Measurements from ENCODE around the gene FXYD6. TPM values are rescaled to one million over a fixed set of nuclear protein-coding genes. Genes with fewer than 3 reads are reported as not detected.
"Not testable (repeated sequence)": the region's sequence is repeated elsewhere in the genome, so short reads cannot be mapped to it uniquely, and the experiment has no call there.

Gene FXYD6
- total and polyA plus RNA-seq, 12 donors = 34.3 to 218 (median 94.1) TPM

DNA sequence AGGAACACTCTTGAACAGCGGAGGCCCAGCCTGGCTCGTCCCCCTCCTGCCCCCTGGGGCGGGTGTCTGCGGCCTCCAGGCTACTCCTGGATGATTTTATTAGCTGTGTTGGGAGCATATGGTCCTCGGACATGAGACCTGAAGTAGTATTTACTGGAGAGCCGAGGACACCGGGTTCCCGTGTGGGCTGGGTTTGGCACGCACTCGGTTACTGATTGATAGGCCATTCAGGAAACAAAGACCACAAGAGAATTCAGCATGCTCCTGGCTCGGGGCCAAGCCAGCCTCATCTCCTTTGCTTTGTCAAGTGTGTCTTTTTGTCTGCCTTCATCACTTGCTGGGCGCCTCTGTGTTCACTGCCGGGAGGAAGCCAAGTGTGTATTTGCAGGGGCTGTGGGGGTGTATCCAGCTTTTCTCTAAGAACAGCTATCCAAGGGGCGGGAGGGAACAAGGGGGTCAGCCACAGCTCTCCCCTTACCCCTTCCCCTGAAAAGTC lies 61.6 kb downstream of the FXYD6 start:
- peak; percentile 54 to 94 (median 80) for DNase-seq
- Histone ChIP-seq H3K36me3 (replicated peaks in 1 of 2) (no peaks in the 10 kb centered on the region), H3K4me3 (no peak overlapping the region), H3K9me3 (replicated peaks in 1 of 3) (no peaks in the 10 kb centered on the region), H3K27ac (peak overlapping the region; percentile 84 to 93 (median 87)), H3K27me3 (no peaks in the 10 kb centered on the region), H3K4me1 (replicated peaks in 1 of 2) (peaks cover 38 to 43% of the 10 kb centered on the region in 2 donors)
- intact Hi-C loops (cut with DNase I) = loop anchor here in 1 of 2 donors (5.0 kb wide), 1 partner anchor 383 kb away; no protein-coding TSS in a partner anchor
- TF ChIP-seq POLR2A (IDR thresholded peaks at IDR 0.05) = no peak
- TF ChIP-seq, protein P1, sequence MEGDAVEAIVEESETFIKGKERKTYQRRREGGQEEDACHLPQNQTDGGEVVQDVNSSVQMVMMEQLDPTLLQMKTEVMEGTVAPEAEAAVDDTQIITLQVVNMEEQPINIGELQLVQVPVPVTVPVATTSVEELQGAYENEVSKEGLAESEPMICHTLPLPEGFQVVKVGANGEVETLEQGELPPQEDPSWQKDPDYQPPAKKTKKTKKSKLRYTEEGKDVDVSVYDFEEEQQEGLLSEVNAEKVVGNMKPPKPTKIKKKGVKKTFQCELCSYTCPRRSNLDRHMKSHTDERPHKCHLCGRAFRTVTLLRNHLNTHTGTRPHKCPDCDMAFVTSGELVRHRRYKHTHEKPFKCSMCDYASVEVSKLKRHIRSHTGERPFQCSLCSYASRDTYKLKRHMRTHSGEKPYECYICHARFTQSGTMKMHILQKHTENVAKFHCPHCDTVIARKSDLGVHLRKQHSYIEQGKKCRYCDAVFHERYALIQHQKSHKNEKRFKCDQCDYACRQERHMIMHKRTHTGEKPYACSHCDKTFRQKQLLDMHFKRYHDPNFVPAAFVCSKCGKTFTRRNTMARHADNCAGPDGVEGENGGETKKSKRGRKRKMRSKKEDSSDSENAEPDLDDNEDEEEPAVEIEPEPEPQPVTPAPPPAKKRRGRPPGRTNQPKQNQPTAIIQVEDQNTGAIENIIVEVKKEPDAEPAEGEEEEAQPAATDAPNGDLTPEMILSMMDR (IDR thresholded peaks at IDR 0.05) = no peak
- WGBS, 4 donors = 11 to 32% (median 24%) methylated on average over 7 to 14 of the region's 14 CpGs

DNA sequence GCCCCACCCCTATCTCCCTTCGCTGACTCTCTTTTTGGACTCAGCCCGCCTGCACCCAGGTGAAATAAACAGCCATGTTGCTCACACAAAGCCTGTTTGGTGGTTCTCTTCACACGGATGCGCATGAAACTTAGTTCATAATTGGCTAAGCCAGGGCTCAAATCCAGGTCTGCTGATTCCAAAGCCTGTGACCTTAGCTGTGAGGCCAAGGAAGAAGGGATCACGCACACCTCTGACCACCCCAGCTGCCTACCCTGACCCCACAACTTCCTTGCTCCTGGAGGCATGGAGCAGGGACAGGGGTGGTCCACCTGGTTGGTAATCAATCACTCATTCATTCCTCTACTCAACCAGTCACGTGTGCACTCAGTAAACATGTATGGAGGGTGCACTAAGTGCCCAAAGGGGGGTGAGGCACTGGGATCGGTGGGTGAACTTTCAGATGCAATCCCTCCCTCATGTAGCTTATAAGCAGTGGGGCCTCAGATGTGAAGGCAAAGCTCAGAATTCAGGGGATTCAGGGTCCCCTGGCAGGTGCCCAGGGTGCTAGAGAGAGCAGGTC lies 62.2 kb downstream of the FXYD6 start:
- Histone ChIP-seq H3K4me1 (replicated peaks in 1 of 2) (peaks cover 38 to 43% of the 10 kb centered on the region in 2 donors), H3K4me3 (no peak overlapping the region), H3K27ac (peak overlapping the region in 3 of 5 donors; percentile 84 to 93 (median 91)), H3K27me3 (no peaks in the 10 kb centered on the region), H3K9me3 (replicated peaks in 1 of 3) (no peaks in the 10 kb centered on the region), H3K36me3 (replicated peaks in 1 of 2) (no peaks in the 10 kb centered on the region)
- intact Hi-C loops (cut with DNase I) = no loop called here
- WGBS, 4 donors = 83 to 90% (median 86%) methylated on average over 6 to 7 of the region's 7 CpGs
- no peak for TF ChIP-seq POLR2A (IDR thresholded peaks at IDR 0.05)
- TF ChIP-seq, protein P1 (IDR thresholded peaks at IDR 0.05) = no peak
- DNase-seq = no peak

DNA sequence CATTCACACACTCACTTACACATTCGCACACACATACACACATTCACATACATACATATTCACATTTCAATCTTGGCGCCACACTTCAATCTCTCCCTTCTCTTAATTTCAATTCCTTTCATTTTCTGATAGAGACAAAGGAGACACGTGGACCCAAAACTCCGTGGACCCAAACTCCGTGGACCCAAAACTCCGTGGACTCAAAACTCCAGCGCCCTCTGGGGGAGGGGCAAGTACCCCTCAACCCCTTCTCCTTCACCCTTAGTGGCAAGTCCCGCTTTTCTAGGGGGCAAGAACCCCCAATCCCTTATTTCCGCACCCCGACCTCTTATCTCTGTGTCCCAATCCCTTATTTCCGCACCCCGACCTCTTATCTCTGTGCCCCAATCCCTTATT lies 66.4 kb downstream of the FXYD6 start:
- DNase-seq; intact Hi-C loops (cut with DNase I); H3K4me3 ChIP-seq; H3K4me1 ChIP-seq (replicated peaks in 1 of 2); H3K27ac ChIP-seq; H3K9me3 ChIP-seq (replicated peaks in 1 of 3); H3K27me3 ChIP-seq; H3K36me3 ChIP-seq (replicated peaks in 1 of 2): not testable (repeated sequence)
- WGBS, 4 donors = 93 to 96% (median 95%) methylated on average over 12 of the region's 12 CpGs

DNA sequence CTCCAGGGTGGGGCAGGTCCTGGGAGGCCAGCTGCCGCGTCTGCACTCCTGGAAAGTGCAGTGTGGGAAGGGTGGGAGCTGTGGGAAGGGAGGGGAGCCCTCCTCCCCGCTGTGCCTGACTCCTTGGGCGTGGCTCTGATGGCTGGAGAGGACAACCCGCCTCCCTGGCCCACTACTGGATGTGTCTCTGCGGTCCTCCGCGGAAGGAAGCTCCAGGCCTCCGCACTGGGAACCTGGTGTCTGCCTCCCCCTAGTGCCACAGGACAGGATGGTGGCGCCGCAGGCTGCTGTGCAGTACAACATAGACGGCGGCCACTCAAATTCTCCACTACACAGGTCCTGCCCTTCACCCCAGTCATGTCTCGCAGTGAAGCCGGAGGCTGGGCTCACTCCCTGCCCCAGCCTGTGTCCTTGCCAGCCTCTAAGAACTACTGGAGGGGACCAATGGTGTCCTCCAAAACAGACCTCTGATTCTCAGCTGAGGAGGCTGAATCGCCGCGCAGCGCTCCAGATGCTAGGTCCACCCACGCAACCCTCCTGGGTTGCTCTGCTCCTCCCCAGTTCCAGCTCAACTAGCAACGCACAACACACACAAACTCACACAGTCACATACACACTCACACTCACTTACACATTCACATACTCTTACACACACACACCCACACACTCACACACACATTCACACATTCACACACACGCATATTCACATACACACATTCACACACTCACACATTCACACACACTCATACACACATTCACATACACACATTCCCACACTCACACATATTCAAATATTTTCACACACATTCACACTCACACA lies 67.0 kb downstream of the FXYD6 start:
- Histone ChIP-seq H3K9me3 (replicated peaks in 1 of 3) (no peaks in the 10 kb centered on the region), H3K4me3 (no peak overlapping the region), H3K27ac (no peak overlapping the region), H3K36me3 (replicated peaks in 1 of 2) (no peaks in the 10 kb centered on the region), H3K27me3 (no peaks in the 10 kb centered on the region), H3K4me1 (replicated peaks in 1 of 2) (peaks cover 3 to 4% of the 10 kb centered on the region in 2 donors)
- DNase-seq = peak in 6 of 7 donors; percentile 56 to 90 (median 66)
- intact Hi-C loops (cut with DNase I) = loop anchor here in 1 of 2 donors (5.0 kb wide), 2 partner anchors 243 to 382 kb away; no protein-coding TSS in a partner anchor
- TF ChIP-seq, protein P1 (IDR thresholded peaks at IDR 0.05) = peak; percentile 18 to 55 (median 46)
- no peak for TF ChIP-seq POLR2A (IDR thresholded peaks at IDR 0.05)
- WGBS, 4 donors = 48 to 53% (median 50%) methylated on average over 12 to 22 of the region's 22 CpGs

Data from adrenal gland (tissue), 12 donors.